ENCODE measurements around the gene CIB4. TPM values are rescaled to one million over a fixed set of nuclear protein-coding genes. Genes with fewer than 3 reads are reported as not detected.

The CIB4 gene
- total and polyA plus RNA-seq, 2 of the 13 experiments (the other 11 are each of a cell fraction or from before 2014, with no cell fraction given) = not detected

DNA sequence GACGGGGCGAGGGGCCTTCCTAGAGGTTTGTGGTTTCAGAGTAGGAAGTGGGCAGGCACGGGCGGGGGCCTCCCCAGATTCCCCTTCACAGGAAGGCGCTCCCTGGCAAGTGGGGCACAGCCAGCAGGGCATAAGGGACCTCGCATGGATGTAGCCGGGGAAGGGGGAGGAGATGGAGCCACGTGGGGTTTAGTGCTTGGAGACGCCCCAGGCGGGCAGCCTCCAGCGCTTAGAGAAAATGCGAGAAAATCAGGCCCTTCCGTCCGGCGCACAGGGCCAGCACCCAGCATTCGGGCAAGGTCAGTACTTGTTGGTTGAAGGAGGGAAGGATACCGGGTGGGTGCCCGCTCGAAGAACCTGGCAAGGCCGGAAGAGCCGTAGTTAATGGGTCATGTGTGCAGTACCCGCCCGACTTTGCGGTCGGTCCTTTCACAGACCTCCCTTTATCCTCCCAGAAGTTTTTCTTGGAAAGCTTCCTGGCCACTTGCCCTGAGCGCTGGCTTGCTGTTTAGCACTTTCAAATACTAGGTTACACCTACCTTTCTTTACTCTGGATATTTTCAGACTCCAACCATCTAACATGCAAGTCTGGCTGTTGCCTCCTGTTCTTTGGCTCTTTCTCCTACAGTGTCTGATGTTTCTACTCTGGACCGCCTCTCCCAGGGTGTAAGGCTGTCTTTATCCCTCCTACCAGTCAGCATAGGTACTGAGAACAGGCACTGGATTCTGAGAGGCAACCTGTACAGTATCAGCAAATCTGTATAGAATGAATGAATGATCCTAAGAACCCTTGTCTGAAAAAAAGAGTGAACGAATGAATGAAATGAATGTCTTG, 78.1 kb downstream of the CIB4 start (continued):
- TF ChIP-seq, protein P1, sequence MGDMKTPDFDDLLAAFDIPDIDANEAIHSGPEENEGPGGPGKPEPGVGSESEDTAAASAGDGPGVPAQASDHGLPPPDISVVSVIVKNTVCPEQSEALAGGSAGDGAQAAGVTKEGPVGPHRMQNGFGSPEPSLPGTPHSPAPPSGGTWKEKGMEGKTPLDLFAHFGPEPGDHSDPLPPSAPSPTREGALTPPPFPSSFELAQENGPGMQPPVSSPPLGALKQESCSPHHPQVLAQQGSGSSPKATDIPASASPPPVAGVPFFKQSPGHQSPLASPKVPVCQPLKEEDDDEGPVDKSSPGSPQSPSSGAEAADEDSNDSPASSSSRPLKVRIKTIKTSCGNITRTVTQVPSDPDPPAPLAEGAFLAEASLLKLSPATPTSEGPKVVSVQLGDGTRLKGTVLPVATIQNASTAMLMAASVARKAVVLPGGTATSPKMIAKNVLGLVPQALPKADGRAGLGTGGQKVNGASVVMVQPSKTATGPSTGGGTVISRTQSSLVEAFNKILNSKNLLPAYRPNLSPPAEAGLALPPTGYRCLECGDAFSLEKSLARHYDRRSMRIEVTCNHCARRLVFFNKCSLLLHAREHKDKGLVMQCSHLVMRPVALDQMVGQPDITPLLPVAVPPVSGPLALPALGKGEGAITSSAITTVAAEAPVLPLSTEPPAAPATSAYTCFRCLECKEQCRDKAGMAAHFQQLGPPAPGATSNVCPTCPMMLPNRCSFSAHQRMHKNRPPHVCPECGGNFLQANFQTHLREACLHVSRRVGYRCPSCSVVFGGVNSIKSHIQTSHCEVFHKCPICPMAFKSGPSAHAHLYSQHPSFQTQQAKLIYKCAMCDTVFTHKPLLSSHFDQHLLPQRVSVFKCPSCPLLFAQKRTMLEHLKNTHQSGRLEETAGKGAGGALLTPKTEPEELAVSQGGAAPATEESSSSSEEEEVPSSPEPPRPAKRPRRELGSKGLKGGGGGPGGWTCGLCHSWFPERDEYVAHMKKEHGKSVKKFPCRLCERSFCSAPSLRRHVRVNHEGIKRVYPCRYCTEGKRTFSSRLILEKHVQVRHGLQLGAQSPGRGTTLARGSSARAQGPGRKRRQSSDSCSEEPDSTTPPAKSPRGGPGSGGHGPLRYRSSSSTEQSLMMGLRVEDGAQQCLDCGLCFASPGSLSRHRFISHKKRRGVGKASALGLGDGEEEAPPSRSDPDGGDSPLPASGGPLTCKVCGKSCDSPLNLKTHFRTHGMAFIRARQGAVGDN (CRISPR knock-in tag; IDR thresholded peaks at IDR 0.05) = no peak; the same call in 1 of the 2 replicates
- TF ChIP-seq HOXA7 (CRISPR knock-in tag; IDR thresholded peaks at IDR 0.05) = no peak
- TF ChIP-seq TCF7L2 (IDR thresholded peaks at IDR 0.05; ENCODE audit: low read depth, low read length) = no peak
- TF ChIP-seq, protein P2, sequence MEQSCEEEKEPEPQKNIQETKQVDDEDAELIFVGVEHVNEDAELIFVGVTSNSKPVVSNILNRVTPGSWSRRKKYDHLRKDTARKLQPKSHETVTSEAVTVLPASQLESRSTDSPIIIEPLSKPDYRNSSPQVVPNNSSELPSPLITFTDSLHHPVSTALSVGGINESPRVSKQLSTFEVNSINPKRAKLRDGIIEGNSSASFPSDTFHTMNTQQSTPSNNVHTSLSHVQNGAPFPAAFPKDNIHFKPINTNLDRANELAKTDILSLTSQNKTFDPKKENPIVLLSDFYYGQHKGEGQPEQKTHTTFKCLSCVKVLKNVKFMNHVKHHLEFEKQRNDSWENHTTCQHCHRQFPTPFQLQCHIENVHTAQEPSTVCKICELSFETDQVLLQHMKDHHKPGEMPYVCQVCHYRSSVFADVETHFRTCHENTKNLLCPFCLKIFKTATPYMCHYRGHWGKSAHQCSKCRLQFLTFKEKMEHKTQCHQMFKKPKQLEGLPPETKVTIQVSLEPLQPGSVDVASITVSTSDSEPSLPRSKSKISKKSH (CRISPR knock-in tag; IDR thresholded peaks at IDR 0.05; ENCODE audit: borderline replicate concordance) = no peak
- TF ChIP-seq, protein P3, sequence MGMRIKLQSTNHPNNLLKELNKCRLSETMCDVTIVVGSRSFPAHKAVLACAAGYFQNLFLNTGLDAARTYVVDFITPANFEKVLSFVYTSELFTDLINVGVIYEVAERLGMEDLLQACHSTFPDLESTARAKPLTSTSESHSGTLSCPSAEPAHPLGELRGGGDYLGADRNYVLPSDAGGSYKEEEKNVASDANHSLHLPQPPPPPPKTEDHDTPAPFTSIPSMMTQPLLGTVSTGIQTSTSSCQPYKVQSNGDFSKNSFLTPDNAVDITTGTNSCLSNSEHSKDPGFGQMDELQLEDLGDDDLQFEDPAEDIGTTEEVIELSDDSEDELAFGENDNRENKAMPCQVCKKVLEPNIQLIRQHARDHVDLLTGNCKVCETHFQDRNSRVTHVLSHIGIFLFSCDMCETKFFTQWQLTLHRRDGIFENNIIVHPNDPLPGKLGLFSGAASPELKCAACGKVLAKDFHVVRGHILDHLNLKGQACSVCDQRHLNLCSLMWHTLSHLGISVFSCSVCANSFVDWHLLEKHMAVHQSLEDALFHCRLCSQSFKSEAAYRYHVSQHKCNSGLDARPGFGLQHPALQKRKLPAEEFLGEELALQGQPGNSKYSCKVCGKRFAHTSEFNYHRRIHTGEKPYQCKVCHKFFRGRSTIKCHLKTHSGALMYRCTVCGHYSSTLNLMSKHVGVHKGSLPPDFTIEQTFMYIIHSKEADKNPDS (CRISPR knock-in tag; IDR thresholded peaks at IDR 0.05) = 0 out of 2 replicates have a peak, but pooled peaks have one; percentile 44
- 0 out of 2 replicates have a peak, but pooled peaks have one; percentile 66 for TF ChIP-seq CBX2 (IDR thresholded peaks at IDR 0.05; ENCODE audit: low read depth, low read length)
- TF ChIP-seq CBX2 (CRISPR knock-in tag; IDR thresholded peaks at IDR 0.05; ENCODE audit: low read depth) = no peak
- no peak for TF ChIP-seq MAF1 (CRISPR knock-in tag; IDR thresholded peaks at IDR 0.05; ENCODE audit: borderline replicate concordance)
- no peak for TF ChIP-seq ZNF550 (CRISPR knock-in tag; IDR thresholded peaks at IDR 0.05; ENCODE audit: borderline replicate concordance)
- TF ChIP-seq JUNB (CRISPR knock-in tag; IDR thresholded peaks at IDR 0.05; ENCODE audit: borderline replicate concordance) = no peak

All from HepG2 (cell line).